ENCODE data around the gene ZBTB7B. TPM values are rescaled to one million over a fixed set of nuclear protein-coding genes. Genes with fewer than 3 reads are reported as not detected.
A peak's percentile ranks its signal among the peaks of the same experiment; 100 is the strongest.

ZBTB7B gene
- total RNA-seq, 2 experiments from 2014 or later, result 124 to 125 TPM

- CTCF ChIA-PET, result interaction anchor here (1.0 to 9.8 kb wide), 9 partner anchors 9 to 460 kb away, joined by 3 to 144 read pairs (median 5); partner anchors contain the start of genes ADAM15, LENEP and PYGO2
- Mint-ChIP-seq H3K9me3 (no peaks in the 10 kb centered on the region), H3K27ac (peak overlapping the region; percentile 18), H3K27me3 (no peaks in the 10 kb centered on the region), H3K4me3 (no peak overlapping the region), H3K36me3 (peaks cover 21% of the 10 kb centered on the region), H3K4me1 (ENCODE audit: low read depth) (peaks cover 45% of the 10 kb centered on the region)
- DNase-seq, result no peak
- intact Hi-C loops (cut with micrococcal nuclease), result no loop called here
- POLR2A ChIA-PET, result interaction anchor here (0.8 to 4.9 kb wide), 6 partner anchors 10 to 83 kb away, joined by 3 to 31 read pairs (median 4); partner anchors contain the start of genes FLAD1 and PMVK
Measured at GRCh38 chr1:155019377-155020245, 17.0 kb downstream of the ZBTB7B start.

GRCh38 chr1:155022136-155022926, 19.7 kb downstream of the ZBTB7B start:
- CTCF ChIA-PET, result interaction anchor here (0.9 to 3.1 kb wide), 4 partner anchors 22 to 69 kb away, joined by 3 to 14 read pairs (median 4); partner anchors contain the start of gene ADAM15
- no peak overlapping the region for H3K4me3 Mint-ChIP-seq
- intact Hi-C loops (cut with micrococcal nuclease), result no loop called here
- no peak for DNase-seq
- H3K9me3 Mint-ChIP-seq, result no peaks in the 10 kb centered on the region
- H3K27me3 Mint-ChIP-seq, result no peaks in the 10 kb centered on the region
- peaks cover 8% of the 10 kb centered on the region for H3K36me3 Mint-ChIP-seq
- POLR2A ChIA-PET, result no interaction called here
- peaks cover 25% of the 10 kb centered on the region for H3K4me1 Mint-ChIP-seq (ENCODE audit: low read depth)
- H3K27ac Mint-ChIP-seq, result no peak overlapping the region

GRCh38 chr1:155022927-155023236, 20.3 kb downstream of the ZBTB7B start:
- Mint-ChIP-seq H3K27ac (no peak overlapping the region), H3K4me1 (ENCODE audit: low read depth) (peaks cover 21% of the 10 kb centered on the region), H3K4me3 (no peak overlapping the region), H3K27me3 (no peaks in the 10 kb centered on the region), H3K9me3 (no peaks in the 10 kb centered on the region), H3K36me3 (peaks cover 6% of the 10 kb centered on the region)
- no peak for DNase-seq
- ChIA-PET POLR2A (no interaction called here), CTCF (interaction anchor here (0.9 to 3.1 kb wide), 3 partner anchors 22 to 39 kb away, joined by 3 to 14 read pairs (median 6); partner anchors contain the start of gene ADAM15)
- intact Hi-C loops (cut with micrococcal nuclease), result no loop called here

- no peak overlapping the region for H3K27ac Mint-ChIP-seq
- no peak for DNase-seq
- H3K36me3 Mint-ChIP-seq, result peaks cover 6% of the 10 kb centered on the region
- no peak overlapping the region for H3K4me3 Mint-ChIP-seq
- POLR2A ChIA-PET, result no interaction called here
- H3K4me1 Mint-ChIP-seq (ENCODE audit: low read depth), result peaks cover 18% of the 10 kb centered on the region
- intact Hi-C loops (cut with micrococcal nuclease), result no loop called here
- H3K9me3 Mint-ChIP-seq, result no peaks in the 10 kb centered on the region
- no peaks in the 10 kb centered on the region for H3K27me3 Mint-ChIP-seq
- CTCF ChIA-PET, result interaction anchor here (1.5 kb wide), 1 partner anchor 28 kb away, joined by 6 read pairs; the partner anchor contains the start of gene ADAM15
Measured at GRCh38 chr1:155023627-155024026, 21.0 kb downstream of the ZBTB7B start.

GRCh38 chr1:155024315-155024714, 21.7 kb downstream of the ZBTB7B start:
- no peak overlapping the region for H3K27ac Mint-ChIP-seq
- H3K9me3 Mint-ChIP-seq, result no peaks in the 10 kb centered on the region
- H3K27me3 Mint-ChIP-seq, result no peaks in the 10 kb centered on the region
- H3K36me3 Mint-ChIP-seq, result peaks cover 5% of the 10 kb centered on the region
- H3K4me3 Mint-ChIP-seq, result no peak overlapping the region
- DNase-seq, result no peak
- H3K4me1 Mint-ChIP-seq (ENCODE audit: low read depth), result peaks cover 11% of the 10 kb centered on the region
- intact Hi-C loops (cut with micrococcal nuclease), result no loop called here
- POLR2A ChIA-PET, result no interaction called here
- CTCF ChIA-PET, result no interaction called here

- ChIA-PET CTCF (no interaction called here), POLR2A (no interaction called here)
- H3K27me3 Mint-ChIP-seq, result no peaks in the 10 kb centered on the region
- no peak overlapping the region for H3K27ac Mint-ChIP-seq
- H3K4me1 Mint-ChIP-seq (ENCODE audit: low read depth), result peaks cover 4% of the 10 kb centered on the region
- no peak for DNase-seq
- no peak overlapping the region for H3K4me3 Mint-ChIP-seq
- intact Hi-C loops (cut with micrococcal nuclease), result no loop called here
- no peaks in the 10 kb centered on the region for H3K36me3 Mint-ChIP-seq
- H3K9me3 Mint-ChIP-seq, result no peaks in the 10 kb centered on the region
Measured at GRCh38 chr1:155026154-155026553, 23.6 kb downstream of the ZBTB7B start.

GRCh38 chr1:155026588-155026987, 24.0 kb downstream of the ZBTB7B start:
- intact Hi-C loops (cut with micrococcal nuclease), result no loop called here
- Mint-ChIP-seq H3K4me1 (ENCODE audit: low read depth) (peaks cover 4% of the 10 kb centered on the region), H3K36me3 (no peaks in the 10 kb centered on the region), H3K27ac (no peak overlapping the region), H3K4me3 (no peak overlapping the region), H3K9me3 (no peaks in the 10 kb centered on the region), H3K27me3 (no peaks in the 10 kb centered on the region)
- CTCF ChIA-PET, result interaction anchor here (2.7 kb wide), 1 partner anchor 18 kb away, joined by 8 read pairs; no protein-coding TSS in a partner anchor
- POLR2A ChIA-PET, result no interaction called here
- no peak for DNase-seq

- no peak for DNase-seq
- intact Hi-C loops (cut with micrococcal nuclease), result no loop called here
- Mint-ChIP-seq H3K4me1 (ENCODE audit: low read depth) (no peaks in the 10 kb centered on the region), H3K36me3 (no peaks in the 10 kb centered on the region), H3K9me3 (no peaks in the 10 kb centered on the region), H3K4me3 (no peak overlapping the region), H3K27me3 (no peaks in the 10 kb centered on the region), H3K27ac (no peak overlapping the region)
- ChIA-PET POLR2A (no interaction called here), CTCF (interaction anchor here (0.6 kb wide), 1 partner anchor 32 kb away, joined by 5 read pairs; no protein-coding TSS in a partner anchor)
Measured at GRCh38 chr1:155029513-155030242, 27.1 kb downstream of the ZBTB7B start.

- ChIA-PET POLR2A (no interaction called here), CTCF (interaction anchor here (0.6 kb wide), 1 partner anchor 32 kb away, joined by 5 read pairs; no protein-coding TSS in a partner anchor)
- Mint-ChIP-seq H3K9me3 (no peaks in the 10 kb centered on the region), H3K27me3 (no peaks in the 10 kb centered on the region), H3K36me3 (no peaks in the 10 kb centered on the region), H3K27ac (no peak overlapping the region), H3K4me1 (ENCODE audit: low read depth) (no peaks in the 10 kb centered on the region), H3K4me3 (no peak overlapping the region)
- no peak for DNase-seq
- intact Hi-C loops (cut with micrococcal nuclease), result no loop called here
Measured at GRCh38 chr1:155030243-155030795, 27.7 kb downstream of the ZBTB7B start.

GRCh38 chr1:155030899-155031298, 28.3 kb downstream of the ZBTB7B start:
- no peaks in the 10 kb centered on the region for H3K36me3 Mint-ChIP-seq
- ChIA-PET CTCF (no interaction called here), POLR2A (no interaction called here)
- no peaks in the 10 kb centered on the region for H3K4me1 Mint-ChIP-seq (ENCODE audit: low read depth)
- no peak overlapping the region for H3K27ac Mint-ChIP-seq
- no peak for DNase-seq
- H3K27me3 Mint-ChIP-seq, result no peaks in the 10 kb centered on the region
- H3K4me3 Mint-ChIP-seq, result no peak overlapping the region
- intact Hi-C loops (cut with micrococcal nuclease), result no loop called here
- H3K9me3 Mint-ChIP-seq, result no peaks in the 10 kb centered on the region

- ChIA-PET CTCF (interaction anchor here (1.1 to 1.2 kb wide), 2 partner anchors 12 to 29 kb away, joined by 3 read pairs; no protein-coding TSS in a partner anchor), POLR2A (no interaction called here)
- no peaks in the 10 kb centered on the region for H3K9me3 Mint-ChIP-seq
- H3K36me3 Mint-ChIP-seq, result no peaks in the 10 kb centered on the region
- H3K27me3 Mint-ChIP-seq, result no peaks in the 10 kb centered on the region
- intact Hi-C loops (cut with micrococcal nuclease), result no loop called here
- H3K4me1 Mint-ChIP-seq (ENCODE audit: low read depth), result no peaks in the 10 kb centered on the region
- no peak overlapping the region for H3K4me3 Mint-ChIP-seq
- H3K27ac Mint-ChIP-seq, result no peak overlapping the region
- DNase-seq, result no peak
Measured at GRCh38 chr1:155032886-155033285, 30.3 kb downstream of the ZBTB7B start.

All from activated CD4-positive, alpha-beta memory T cell treated with anti-CD3 and anti-CD28 coated beads for 36 hours (primary cell).